ENCODE results near the gene SEH1L. TPM values are rescaled to one million over a fixed set of nuclear protein-coding genes. Genes with fewer than 3 reads are reported as not detected.

SEH1L gene
- polyA plus RNA-seq, 1 donor (not counting 4 experiments of a cell fraction or from before 2014, with no cell fraction given), result 60.5 TPM

- TF ChIP-seq CTCF (optimal IDR thresholded peaks at IDR 0.05 in 1 of 3, IDR thresholded peaks at IDR 0.05 in 1 of 3, conservative IDR thresholded peaks at IDR 0.05 in 1 of 3; ENCODE audit: extremely low read depth in 1 of 3, insufficient read depth in 2 of 3, low read length in 3 of 3) (no peak), EZH2 (IDR thresholded peaks at IDR 0.05; ENCODE audit: low read length) (no peak)
- Histone ChIP-seq H3K27me3 (ENCODE audit: control insufficient read depth, extremely low read depth, insufficient read depth, low read length) (no peaks in the 10 kb centered on the region), H3K4me2 (ENCODE audit: control insufficient read depth, extremely low read depth, insufficient read depth, low read depth, low read length) (no peak overlapping the region), H3K9ac (ENCODE audit: control insufficient read depth, extremely low read depth, insufficient read depth, low read length) (no peak overlapping the region), H3K27ac (ENCODE audit: control insufficient read depth, insufficient read depth, low read length) (no peak overlapping the region), H3K4me1 (ENCODE audit: control insufficient read depth, extremely low read depth, insufficient read depth, low read length) (peaks cover under 1% of the 10 kb centered on the region), H3K9me1 (ENCODE audit: control insufficient read depth, extremely low read depth, insufficient read depth, low read length) (no peaks in the 10 kb centered on the region), H4K20me1 (ENCODE audit: control insufficient read depth, extremely low read depth, insufficient read depth, low read length) (no peaks in the 10 kb centered on the region), H3K4me3 (ENCODE audit: control insufficient read depth in 2 of 3, extremely low read depth in 1 of 3, insufficient read depth in 2 of 3, low read depth in 1 of 3, low read length in 3 of 3) (no peak overlapping the region), H3K36me3 (ENCODE audit: control insufficient read depth in 2 of 2, extremely low read depth in 1 of 2, insufficient read depth in 2 of 2, low read length in 2 of 2) (no peaks in the 10 kb centered on the region), H3K9me3 (ENCODE audit: control insufficient read depth, low read depth, low read length) (no peaks in the 10 kb centered on the region), H3K79me2 (ENCODE audit: control insufficient read depth, insufficient read depth, low read length) (no peaks in the 10 kb centered on the region), H2AFZ (ENCODE audit: control insufficient read depth, low read length) (no peak overlapping the region)
- FAIRE-seq (no peak), DNase-seq (ENCODE audit: low read depth, low spot score) (no peak)
- dilution Hi-C loops (cut with MboI; ENCODE audit: extremely low pct_ligation_motif_present, low sequenced_read_pairs), result no loop called here
Observed at GRCh38 chr18:12929477-12930083, 18.2 kb upstream of the SEH1L start.

GRCh38 chr18:12930376-12930775, 17.4 kb upstream of the SEH1L start:
- Histone ChIP-seq H2AFZ (ENCODE audit: control insufficient read depth, low read length) (no peak overlapping the region), H3K4me2 (ENCODE audit: control insufficient read depth, extremely low read depth, insufficient read depth, low read depth, low read length) (no peak overlapping the region), H3K4me1 (ENCODE audit: control insufficient read depth, extremely low read depth, insufficient read depth, low read length) (peaks cover 2% of the 10 kb centered on the region), H3K4me3 (ENCODE audit: control insufficient read depth in 2 of 3, extremely low read depth in 1 of 3, insufficient read depth in 2 of 3, low read depth in 1 of 3, low read length in 3 of 3) (no peak overlapping the region), H3K9ac (ENCODE audit: control insufficient read depth, extremely low read depth, insufficient read depth, low read length) (no peak overlapping the region), H3K9me3 (ENCODE audit: control insufficient read depth, low read depth, low read length) (no peaks in the 10 kb centered on the region), H3K36me3 (ENCODE audit: control insufficient read depth in 2 of 2, extremely low read depth in 1 of 2, insufficient read depth in 2 of 2, low read length in 2 of 2) (no peaks in the 10 kb centered on the region), H3K27ac (ENCODE audit: control insufficient read depth, insufficient read depth, low read length) (no peak overlapping the region), H3K79me2 (ENCODE audit: control insufficient read depth, insufficient read depth, low read length) (no peaks in the 10 kb centered on the region), H4K20me1 (ENCODE audit: control insufficient read depth, extremely low read depth, insufficient read depth, low read length) (no peaks in the 10 kb centered on the region), H3K9me1 (ENCODE audit: control insufficient read depth, extremely low read depth, insufficient read depth, low read length) (no peaks in the 10 kb centered on the region), H3K27me3 (ENCODE audit: control insufficient read depth, extremely low read depth, insufficient read depth, low read length) (no peaks in the 10 kb centered on the region)
- DNase-seq (ENCODE audit: low read depth, low spot score) (no peak), FAIRE-seq (no peak)
- dilution Hi-C loops (cut with MboI; ENCODE audit: extremely low pct_ligation_motif_present, low sequenced_read_pairs), result no loop called here
- TF ChIP-seq CTCF (optimal IDR thresholded peaks at IDR 0.05 in 1 of 3, IDR thresholded peaks at IDR 0.05 in 1 of 3, conservative IDR thresholded peaks at IDR 0.05 in 1 of 3; ENCODE audit: extremely low read depth in 1 of 3, insufficient read depth in 2 of 3, low read length in 3 of 3) (no peak), EZH2 (IDR thresholded peaks at IDR 0.05; ENCODE audit: low read length) (no peak)

All from keratinocyte (primary cell).